NCI-H2227 treated with DMSO at 0.1 percent for 48 hours (cell line): ENCODE data around the gene SYCE3.

Experiments
- DNase-seq: peaks from one replicate; lab custom pipeline; 2025; lab: John Stamatoyannopoulos, UW

SYCE3 gene

GRCh38 chr22:50576070-50576469 is 13.4 kb upstream of the SYCE3 start:
- no peak for DNase-seq

GRCh38 chr22:50575426-50575941 is 12.8 kb upstream of the SYCE3 start:
- DNase-seq = no peak

DNA sequence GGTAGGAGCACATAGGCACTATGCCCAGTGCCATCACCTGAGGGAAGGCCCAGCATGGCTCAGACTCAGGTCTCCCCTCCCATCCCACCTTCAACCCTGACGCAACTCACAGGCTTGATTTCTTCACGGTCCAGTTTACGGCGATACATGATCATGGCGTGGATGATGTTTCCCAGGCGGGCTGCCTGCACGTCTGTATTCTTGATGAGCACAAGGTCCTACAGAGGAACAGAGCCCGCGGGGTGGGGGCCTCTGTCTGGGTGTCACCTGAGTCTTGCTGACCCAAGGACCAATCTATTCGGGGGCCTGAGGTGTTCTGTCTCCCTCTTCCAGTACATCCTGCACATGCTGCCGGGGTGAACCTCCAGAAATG is 11.7 kb upstream of the SYCE3 start:
- DNase-seq = no peak

DNA sequence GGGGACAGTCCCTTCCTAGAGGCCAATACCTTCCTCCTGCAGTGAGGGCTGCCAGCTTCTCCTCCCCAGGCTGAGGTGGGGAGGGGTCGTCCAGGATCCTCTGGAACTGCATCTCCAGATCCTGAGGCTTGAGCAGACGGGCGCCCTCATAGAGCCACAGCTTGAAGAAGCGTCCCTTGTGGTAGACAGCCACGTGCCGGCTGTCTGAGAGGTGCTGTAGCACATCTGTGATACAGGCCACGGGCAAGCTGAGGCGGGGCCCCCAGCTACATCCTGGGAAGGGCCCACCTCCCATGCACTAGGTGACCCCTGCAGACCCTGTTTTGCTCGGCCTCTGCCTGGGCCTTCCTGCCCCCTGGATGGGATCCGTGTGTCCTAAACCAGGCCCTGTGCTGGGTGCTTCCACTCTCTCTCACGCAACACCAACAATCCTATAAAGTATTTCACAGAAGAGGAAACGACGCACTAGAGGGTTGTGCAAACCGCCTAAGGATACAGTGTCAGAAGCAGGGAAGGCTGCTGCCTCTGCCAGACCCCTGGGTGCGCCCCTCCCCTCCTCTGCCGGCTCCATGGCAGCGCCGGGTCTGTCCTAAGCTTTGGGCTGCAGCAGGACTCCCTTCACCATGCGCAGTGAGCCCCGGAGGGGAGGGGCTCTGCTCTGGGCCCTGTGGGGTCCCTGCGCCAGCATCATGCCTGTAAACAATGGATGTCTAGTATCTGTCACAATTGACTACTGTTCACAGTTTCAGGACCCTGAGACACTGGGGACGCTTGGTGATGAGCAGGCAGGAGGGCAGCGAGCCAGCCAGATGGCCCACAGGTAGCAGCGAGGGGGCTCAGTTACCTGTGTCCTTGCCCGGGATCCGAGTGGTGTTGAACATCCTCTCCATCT is 11.0 kb upstream of the SYCE3 start:
- DNase-seq = no peak

DNA sequence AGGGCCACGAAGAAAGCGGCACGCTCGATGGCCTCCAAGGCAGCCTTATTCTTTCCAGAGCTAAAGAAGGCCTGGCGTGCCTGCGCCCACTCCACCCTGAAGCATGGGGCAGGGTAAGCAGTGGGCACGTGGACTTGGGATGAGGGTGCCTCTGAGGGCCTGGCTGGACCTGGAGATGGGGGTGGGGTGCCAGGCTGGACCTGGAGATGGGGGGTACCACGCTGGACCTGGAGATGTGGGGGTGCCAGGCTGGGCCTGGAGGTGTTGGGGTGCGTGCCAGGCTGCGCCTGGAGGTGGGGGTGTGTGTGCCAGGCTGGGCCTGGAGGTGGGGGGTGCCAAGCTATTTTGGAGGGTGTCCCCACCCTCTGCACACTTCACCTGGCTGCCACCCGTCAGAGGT is 10.2 kb upstream of the SYCE3 start:
- DNase-seq = no peak

DNA sequence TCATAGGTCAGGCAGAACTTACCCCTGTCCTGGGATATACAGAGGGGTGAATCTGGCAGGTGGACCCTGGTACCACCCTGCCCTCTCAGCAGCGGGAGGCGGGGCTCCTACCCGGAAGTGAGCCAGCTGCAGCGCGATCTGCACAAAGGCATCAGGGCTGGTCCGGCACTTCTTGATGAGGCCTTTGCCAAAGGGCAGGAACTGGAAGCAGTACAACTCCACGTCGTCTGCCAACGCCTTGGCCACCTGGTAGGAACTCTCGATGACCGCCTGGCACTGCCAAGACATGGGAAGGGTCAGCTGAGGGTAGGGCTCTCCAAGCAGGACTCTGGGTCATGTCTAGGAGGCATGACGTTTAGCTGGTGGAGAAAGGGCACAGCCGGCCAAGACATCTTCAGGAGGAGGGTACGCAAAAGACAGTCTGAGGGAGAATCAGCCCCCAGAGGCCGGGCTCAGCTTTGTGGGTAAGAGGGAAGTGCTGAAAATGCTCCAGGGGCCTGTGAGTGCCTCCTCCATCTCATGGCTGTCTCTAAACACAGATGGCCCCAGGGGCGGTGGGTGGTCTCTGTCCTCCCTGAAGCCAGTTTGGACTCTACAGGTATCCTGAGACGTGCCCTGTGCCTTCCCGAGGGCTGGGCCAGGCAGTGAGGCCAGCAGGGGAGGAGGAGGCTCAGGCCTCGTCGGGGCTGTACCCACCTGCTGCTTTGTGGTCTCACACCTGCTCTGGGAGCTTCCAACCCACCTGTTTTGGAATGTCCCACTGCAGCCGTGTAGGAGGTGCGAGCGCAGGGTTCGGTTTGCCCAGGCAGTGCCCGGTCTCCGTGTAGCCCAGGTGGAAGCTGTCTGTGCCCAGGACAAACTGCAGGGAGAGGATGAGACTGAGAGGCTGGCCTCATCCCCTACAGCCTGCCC is 8.8 kb upstream of the SYCE3 start:
- DNase-seq = no peak

- no peak for DNase-seq
Measured at GRCh38 chr22:50570861-50571260, 8.1 kb upstream of the SYCE3 start.

DNA sequence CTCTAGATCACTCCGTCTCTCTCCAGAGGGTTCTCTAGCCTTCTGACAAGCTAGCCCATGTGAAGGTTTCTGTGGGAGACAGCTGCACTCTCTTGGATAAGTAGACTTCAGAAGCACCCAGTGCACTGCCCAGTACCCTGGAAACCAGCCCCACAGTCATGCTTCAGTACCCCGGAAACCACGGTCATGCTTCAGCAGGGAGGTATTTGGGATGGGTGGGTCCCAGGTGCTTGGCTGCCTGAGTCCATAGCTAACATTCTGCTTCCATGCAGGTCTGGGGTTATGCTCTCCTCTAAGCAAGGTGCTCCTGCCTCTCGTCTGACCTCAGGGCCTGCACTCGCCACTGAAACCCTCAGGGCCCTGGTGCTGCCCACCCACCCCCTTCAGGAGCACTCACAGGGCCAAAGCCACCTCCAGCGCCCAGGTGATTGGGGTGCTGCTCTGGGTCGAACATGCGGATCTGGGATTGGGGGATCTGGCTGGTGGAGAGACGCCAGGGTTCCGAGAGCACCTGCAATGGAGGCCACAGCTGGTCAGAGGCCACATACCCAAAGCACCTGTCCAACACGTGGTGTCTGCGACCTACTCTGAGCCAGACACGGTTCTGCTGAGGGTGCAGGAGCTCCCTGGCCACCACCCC is 7.3 kb upstream of the SYCE3 start:
- DNase-seq = no peak

- no peak for DNase-seq
Measured at GRCh38 chr22:50569041-50569459, 6.3 kb upstream of the SYCE3 start.

- no peak for DNase-seq
Measured at GRCh38 chr22:50568626-50569025, 5.9 kb upstream of the SYCE3 start.

DNA sequence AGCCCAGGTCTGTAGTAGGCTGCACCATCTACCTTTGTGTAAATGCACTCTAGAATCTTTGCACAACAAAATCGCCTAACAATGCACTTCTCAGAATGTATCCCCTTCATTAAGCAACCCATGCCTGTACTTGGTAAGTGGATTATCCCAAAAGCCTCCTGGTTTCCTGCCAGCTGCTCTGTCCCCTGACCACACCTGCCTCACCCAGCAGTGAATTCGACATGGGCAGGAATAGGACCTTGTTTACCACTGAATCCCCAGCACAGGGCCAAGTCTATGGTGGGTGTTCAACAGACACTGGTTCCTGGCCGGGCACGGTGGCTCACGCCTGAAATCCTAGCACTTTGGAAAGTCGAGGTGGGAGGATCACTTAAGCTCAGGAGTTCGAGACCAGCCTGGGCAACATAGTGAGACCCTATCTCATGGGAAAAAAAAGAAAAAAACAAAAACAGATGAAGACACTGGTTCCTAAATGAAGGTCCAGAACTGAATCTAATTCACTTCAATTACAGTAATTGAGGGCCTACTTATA is 5.1 kb upstream of the SYCE3 start:
- no peak for DNase-seq

DNA sequence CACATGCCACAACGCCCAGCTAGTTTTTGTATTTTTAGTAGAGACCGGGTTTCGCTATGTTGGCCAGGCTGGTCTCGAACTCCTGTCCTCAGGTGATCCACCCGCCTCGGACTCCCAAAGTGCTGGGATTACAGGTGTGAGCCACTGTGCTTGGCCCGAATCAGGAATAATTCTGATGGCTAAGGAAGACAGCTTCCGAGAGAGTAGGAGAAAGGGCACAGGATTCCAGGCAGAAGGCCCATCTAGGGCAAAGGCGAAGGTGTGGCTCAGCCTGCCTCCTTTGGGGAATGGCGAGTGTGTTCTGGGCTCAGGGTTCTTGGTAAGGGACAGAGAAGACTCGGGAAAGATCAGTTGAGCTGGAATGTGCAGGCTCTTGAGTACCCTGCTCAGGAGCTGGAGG is 1.6 kb upstream of the SYCE3 start:
- no peak for DNase-seq

DNA sequence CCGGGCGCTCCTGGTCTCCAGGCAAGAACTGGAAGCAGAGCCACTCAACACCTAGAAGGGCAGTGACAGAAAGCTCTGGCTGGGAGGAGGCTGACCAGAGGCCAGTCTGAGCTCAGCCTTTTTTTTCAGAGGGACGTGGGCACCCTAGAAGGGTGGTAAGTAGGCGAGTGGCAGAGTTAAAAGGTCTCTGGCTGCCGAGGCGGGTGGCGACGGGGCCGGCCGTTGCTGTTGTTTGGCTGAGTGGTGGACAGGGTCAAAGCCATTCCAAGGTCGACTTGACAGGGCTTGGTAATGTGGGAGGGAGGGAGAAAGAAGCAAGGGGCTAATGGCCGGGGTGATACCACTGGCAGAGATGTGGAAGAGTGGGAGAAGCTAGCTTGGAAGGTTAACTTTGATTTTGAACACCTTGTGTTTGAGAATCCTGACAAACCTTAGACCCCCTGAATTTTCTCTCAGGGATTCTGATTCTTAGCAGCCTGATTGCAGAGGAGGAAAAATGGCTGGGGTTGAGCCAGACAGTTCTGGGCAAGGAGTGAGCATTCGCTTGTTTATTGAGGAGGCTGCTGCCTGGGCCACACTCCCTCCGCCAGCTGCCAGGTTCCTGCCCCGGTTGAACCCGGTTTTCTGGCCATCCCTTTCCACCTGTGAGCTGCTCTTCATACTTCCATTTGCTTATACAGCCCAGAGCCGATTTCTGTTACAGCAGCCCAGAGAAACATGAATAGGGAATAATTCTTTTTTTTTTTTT is 868 bp upstream of the SYCE3 start:
- no peak for DNase-seq

GRCh38 chr22:50561401-50562358 is 1.0 kb downstream of the SYCE3 start:
- DNase-seq = no peak

DNA sequence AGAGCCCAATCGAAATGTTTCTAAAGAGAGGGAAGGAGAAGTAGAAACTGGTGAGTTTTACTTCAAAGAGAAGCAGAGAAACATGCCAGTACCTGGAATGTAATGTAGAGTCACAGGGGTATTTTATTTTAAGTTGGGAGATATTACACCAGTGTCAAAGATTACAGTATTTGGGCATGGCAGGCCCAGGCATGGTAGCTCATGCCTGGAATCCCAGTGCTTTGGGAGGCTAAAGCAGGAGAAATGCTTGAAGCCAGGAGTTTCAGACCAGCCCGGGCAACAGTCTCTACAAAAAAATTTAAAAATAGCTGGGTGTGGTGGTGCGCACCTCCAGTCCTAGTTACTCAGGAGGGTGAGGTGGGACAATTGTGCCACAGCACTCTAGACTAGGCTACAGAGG is 2.7 kb downstream of the SYCE3 start:
- DNase-seq = no peak

DNA sequence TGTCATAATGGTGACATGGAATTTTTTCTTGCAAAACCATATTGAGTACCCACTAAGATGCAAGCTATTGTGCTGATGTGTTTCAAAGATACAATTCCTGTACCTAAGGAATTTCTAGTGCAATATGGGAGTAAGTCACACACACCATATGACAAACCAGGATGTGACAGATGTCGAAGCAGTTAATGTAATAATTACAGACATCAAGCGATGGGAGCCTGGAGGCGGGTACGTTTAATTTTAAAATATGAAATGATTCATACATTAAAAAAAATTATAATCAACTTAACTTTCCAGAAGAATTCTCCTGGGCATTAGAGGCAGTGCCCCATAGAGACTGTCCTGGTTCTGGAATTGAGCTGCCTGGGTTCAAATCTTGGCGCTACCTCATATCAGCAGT is 6.0 kb downstream of the SYCE3 start:
- no peak for DNase-seq

GRCh38 chr22:50553310-50553709 is 9.4 kb downstream of the SYCE3 start:
- DNase-seq = no peak

- DNase-seq = no peak
Measured at GRCh38 chr22:50551160-50551752, 11.5 kb downstream of the SYCE3 start.

- DNase-seq = no peak
Measured at GRCh38 chr22:50550395-50550794, 12.3 kb downstream of the SYCE3 start.
